Measurements from ENCODE around the gene GPX3.

GRCh38 chr5:151056379-151057325 is 36.3 kb downstream of the GPX3 start:
- no peak for TF ChIP-seq STAT5B (CRISPR knock-in tag; IDR thresholded peaks at IDR 0.05)
- no peak for TF ChIP-seq PBX2 (CRISPR knock-in tag; IDR thresholded peaks at IDR 0.05; ENCODE audit: low read depth)
- no peak for TF ChIP-seq PBX2 (tag; conservative IDR thresholded peaks at IDR 0.05; ENCODE audit: low read depth)
- no peak for TF ChIP-seq RAD21 (CRISPR knock-in tag; conservative IDR thresholded peaks at IDR 0.05 in 1 of 2, IDR thresholded peaks at IDR 0.05 in 1 of 2)
- no peak for TF ChIP-seq ZFX (CRISPR knock-in tag; IDR thresholded peaks at IDR 0.05)
- no peak for TF ChIP-seq USF2 (CRISPR knock-in tag; IDR thresholded peaks at IDR 0.05)
- TF ChIP-seq FOXJ2 (tag; IDR thresholded peaks at IDR 0.05): no peak
- no peak for TF ChIP-seq SNRNP70 (optimal IDR thresholded peaks at IDR 0.05; ENCODE audit: low read depth, low read length)
- no peak for TF ChIP-seq FOXK1 (CRISPR knock-in tag; IDR thresholded peaks at IDR 0.05; ENCODE audit: borderline replicate concordance)
- no peak for TF ChIP-seq POLR2AphosphoS2 (IDR thresholded peaks at IDR 0.05; ENCODE audit: low read length)
- no peak for TF ChIP-seq MYC (IDR thresholded peaks at IDR 0.05; ENCODE audit: low read depth, low read length)
- TF ChIP-seq MYC (CRISPR knock-in tag; IDR thresholded peaks at IDR 0.05; ENCODE audit: borderline replicate concordance, low read depth): no peak
- no peak for TF ChIP-seq ZNF830 (CRISPR knock-in tag; IDR thresholded peaks at IDR 0.05)

All from K562 (cell line).